Spleen (tissue), 11 donors: ENCODE data around the gene VGLL4. TPM values are rescaled to one million over a fixed set of nuclear protein-coding genes. Genes with fewer than 3 reads are reported as not detected.

Experiments used
- DNase-seq: peaks from one replicate; pipeline ENCODE4 v3.0.0-alpha.2; 2020
- H3K27ac ChIP-seq, 8 donors: fragments of 200-600 bp; sonication (generic) in 7 of 8; 1 replicate in 4 of 8; 2 replicates in 4 of 8; pipeline versions ENCODE4 v1.5.0 to v1.8.0; 2016 to 2021; ENCODE audit warnings: inconsistent platforms in 4 of 8, mild to moderate bottlenecking in 4 of 8, moderate library complexity in 1 of 8
- H3K27me3 ChIP-seq, 7 donors: fragments of 200-600 bp; sonication (generic) in 6 of 7; replicated peaks in 1 of 7; 1 replicate in 4 of 7; 2 replicates in 3 of 7; pipeline versions ENCODE4 v1.5.0 to v1.8.0; 2016 to 2021; ENCODE audit warnings: inconsistent platforms in 3 of 7, mild to moderate bottlenecking in 1 of 7
- H3K36me3 ChIP-seq, 6 donors: fragments of 200-600 bp; sonication (generic) in 5 of 6; 1 replicate in 4 of 6; 2 replicates in 2 of 6; pipeline versions ENCODE4 v1.5.0 to v1.8.0; 2016 to 2021; ENCODE audit warnings: inconsistent platforms in 2 of 6
- H3K4me1 ChIP-seq, 6 donors: fragments of 200-600 bp; sonication (generic) in 5 of 6; 1 replicate in 3 of 6; 2 replicates in 3 of 6; pipeline versions ENCODE4 v1.5.0 to v1.8.0; 2016 to 2021; ENCODE audit warnings: inconsistent platforms in 3 of 6
- H3K4me3 ChIP-seq, 8 donors: fragments of 200-600 bp; sonication (generic) in 7 of 8; 1 replicate in 4 of 8; 2 replicates in 4 of 8; pipeline versions ENCODE4 v1.5.0 to v1.8.0; 2016 to 2021; ENCODE audit warnings: inconsistent platforms in 4 of 8, mild to moderate bottlenecking in 4 of 8, moderate library complexity in 2 of 8
- H3K9me3 ChIP-seq, 8 donors: fragments of 200-600 bp; sonication (generic) in 7 of 8; 1 replicate in 4 of 8; 2 replicates in 4 of 8; pipeline versions ENCODE4 v1.5.0 to v1.8.0; 2016 to 2021; ENCODE audit warnings: inconsistent platforms in 4 of 8
- CTCF ChIP-seq, 11 experiments: fragments of 200-600 bp in 7 of 11; fragments of 450-650 bp in 4 of 11; sonication (generic) in 4 of 11; IDR thresholded peaks in 8 of 11; conservative IDR thresholded peaks in 3 of 11; 1 replicate in 7 of 11; 2 replicates in 4 of 11; pipeline versions ENCODE4 v1.4.0 to v1.8.0; 2016 to 2021; ENCODE audit warnings: antibody characterized with exemption in 11 of 11, inconsistent platforms in 4 of 11, mild to moderate bottlenecking in 1 of 11
- POLR2A ChIP-seq, 3 donors: fragments of 450-650 bp; IDR thresholded peaks; one replicate each; pipeline ENCODE4 v1.5.1; 2017; ENCODE audit warnings: antibody characterized with exemption in 3 of 3, mild to moderate bottlenecking in 1 of 3
- POLR2AphosphoS5 ChIP-seq, 3 donors: sonication (generic); formaldehyde crosslinking; IDR thresholded peaks; one replicate each; pipeline ENCODE4 v1.5.1; 2017; ENCODE audit warnings: antibody characterized with exemption in 3 of 3
- WGBS, 5 donors: extraction: QIAGEN DNeasy Blood & Tissue Kit in 3 of 5; methylation state at CpG; one replicate each; pipeline versions ENCODE4 v1.1.5 to v1.1.7; 2013 to 2018; 5-methylcytosine and 5-hydroxymethylcytosine counted together
- intact Hi-C: fragments of 100-400 bp; cut with DNase I; formaldehyde crosslinking; loops from one replicate; pipeline ENCODE4 v1.15.0; 2023; ENCODE audit warnings: low total_unique reads
- polyA plus RNA-seq, 3 donors: library from polyadenylated mRNA; stranded (reverse); fragments of 200-250 nt; gene quantifications; one replicate each; pipeline ENCODE4 v1.2.1, GENCODE V29; 2013
- total RNA-seq, 7 donors: library from RNA; depleted of rRNA in 3 of 7; stranded (reverse); fragments of >200 nt in 3 of 7; fragmentation: NEBNext Ultra II Directional in 4 of 7; extraction: Animal tissue kit (Norgen Biotek cat#: 25700) in 4 of 7; gene quantifications; one replicate each; pipeline versions ENCODE4 v1.1.0 to v1.2.1, GENCODE V29; 2016 to 2021
- donor health status: healthy with polysubstance abuse.
- donor health status: DM: no; HTN: no; CAD: no; lungs with moderate emphysema.
- donor health status: DM: no; HTN: no; CAD: no.
- donor health status: Bipolar disorder and iron deficiency.
- donor health status: healthy.
- donor health status: DM: no; HTN: no; CAD: no.
- donor health status: DM: yes; HTN: yes; CAD: no.

VGLL4 gene
- total and polyA plus RNA-seq, 10 donors = 13.5 to 80.2 (median 50.8) TPM

- no peak for TF ChIP-seq POLR2AphosphoS5 (IDR thresholded peaks at IDR 0.05)
- no peak for TF ChIP-seq CTCF (IDR thresholded peaks at IDR 0.05 in 8 of 11, conservative IDR thresholded peaks at IDR 0.05 in 3 of 11)
- no peak for TF ChIP-seq POLR2A (IDR thresholded peaks at IDR 0.05)
- intact Hi-C loops = loop anchor here (10.0 kb wide), 1 partner anchor 50 kb away; no protein-coding TSS in a partner anchor
- H3K36me3 ChIP-seq = peaks cover 0 to 6% (median 0%) of the 10 kb centered on the region in 6 donors
- H3K9me3 ChIP-seq = no peaks in the 10 kb centered on the region
- H3K27ac ChIP-seq = peak overlapping the region in 5 of 8 donors; percentile 53 to 72 (median 61)
- DNase-seq = no peak
- peaks cover 16 to 100% (median 80%) of the 10 kb centered on the region in 6 donors for H3K4me1 ChIP-seq
- WGBS, 5 donors = 52 to 79% (median 68%) methylated on average over 4 of the region's 4 CpGs
- H3K27me3 ChIP-seq = no peaks in the 10 kb centered on the region
- no peak overlapping the region for H3K4me3 ChIP-seq
Observed at GRCh38 chr3:11634974-11635612, 8.6 kb downstream of the VGLL4 start.

- peak overlapping the region in 6 of 8 donors; percentile 23 to 72 (median 58) for H3K27ac ChIP-seq
- TF ChIP-seq POLR2A (IDR thresholded peaks at IDR 0.05) (no peak), CTCF (IDR thresholded peaks at IDR 0.05 in 8 of 11, conservative IDR thresholded peaks at IDR 0.05 in 3 of 11) (no peak), POLR2AphosphoS5 (IDR thresholded peaks at IDR 0.05) (peak in 1 of 3 donors; percentile 56)
- WGBS, 5 donors = 49 to 57% (median 51%) methylated on average over 11 of the region's 11 CpGs
- intact Hi-C loops = loop anchor here (10.0 kb wide), 1 partner anchor 49 kb away; no protein-coding TSS in a partner anchor
- H3K36me3 ChIP-seq = peaks cover 0 to 4% (median 0%) of the 10 kb centered on the region in 6 donors
- H3K9me3 ChIP-seq = no peaks in the 10 kb centered on the region
- H3K4me3 ChIP-seq = no peak overlapping the region
- no peak for DNase-seq
- H3K4me1 ChIP-seq = peaks cover 9 to 95% (median 71%) of the 10 kb centered on the region in 6 donors
- H3K27me3 ChIP-seq = no peaks in the 10 kb centered on the region
Observed at GRCh38 chr3:11634081-11634635, 9.6 kb downstream of the VGLL4 start.

GRCh38 chr3:11632966-11633365 lies 10.7 kb downstream of the VGLL4 start:
- 82 to 92% (median 88%) methylated on average over 3 of the region's 3 CpGs for WGBS, 5 donors
- Histone ChIP-seq H3K9me3 (no peaks in the 10 kb centered on the region), H3K36me3 (no peaks in the 10 kb centered on the region), H3K27me3 (no peaks in the 10 kb centered on the region), H3K4me3 (no peak overlapping the region), H3K4me1 (peaks cover 8 to 88% (median 60%) of the 10 kb centered on the region in 6 donors), H3K27ac (peak overlapping the region in 4 of 8 donors; percentile 53 to 72 (median 59))
- DNase-seq = no peak
- TF ChIP-seq CTCF (IDR thresholded peaks at IDR 0.05 in 8 of 11, conservative IDR thresholded peaks at IDR 0.05 in 3 of 11) = no peak
- no peak for TF ChIP-seq POLR2A (IDR thresholded peaks at IDR 0.05)
- TF ChIP-seq POLR2AphosphoS5 (IDR thresholded peaks at IDR 0.05) = no peak
- intact Hi-C loops = loop anchor here (10.0 kb wide), 1 partner anchor 48 kb away; no protein-coding TSS in a partner anchor

GRCh38 chr3:11632564-11632963 lies 11.2 kb downstream of the VGLL4 start:
- TF ChIP-seq POLR2AphosphoS5 (IDR thresholded peaks at IDR 0.05) (no peak), CTCF (IDR thresholded peaks at IDR 0.05 in 8 of 11, conservative IDR thresholded peaks at IDR 0.05 in 3 of 11) (no peak)
- intact Hi-C loops = loop anchor here (10.0 kb wide), 1 partner anchor 48 kb away; no protein-coding TSS in a partner anchor
- peaks cover 8 to 84% (median 56%) of the 10 kb centered on the region in 6 donors for H3K4me1 ChIP-seq
- WGBS, 5 donors = 59 to 76% (median 68%) methylated on average over 2 of the region's 2 CpGs
- no peaks in the 10 kb centered on the region for H3K9me3 ChIP-seq
- no peaks in the 10 kb centered on the region for H3K36me3 ChIP-seq
- H3K27me3 ChIP-seq = no peaks in the 10 kb centered on the region
- no peak overlapping the region for H3K4me3 ChIP-seq
- H3K27ac ChIP-seq = peak overlapping the region in 3 of 8 donors; percentile 54 to 72 (median 64)
- DNase-seq = no peak
